Activated CD8-positive, alpha-beta memory T cell treated with anti-CD3 and anti-CD28 coated beads for 48 hours (primary cell): ENCODE measurements around the gene OPRM1.

Experiments used
- DNase-seq, 3 experiments: peaks; one replicate each; pipeline ENCODE4 v3.0.0-alpha.2; 2020; ENCODE audit warnings: low read depth in 2 of 3, low spot score in 2 of 3

Gene OPRM1

DNA sequence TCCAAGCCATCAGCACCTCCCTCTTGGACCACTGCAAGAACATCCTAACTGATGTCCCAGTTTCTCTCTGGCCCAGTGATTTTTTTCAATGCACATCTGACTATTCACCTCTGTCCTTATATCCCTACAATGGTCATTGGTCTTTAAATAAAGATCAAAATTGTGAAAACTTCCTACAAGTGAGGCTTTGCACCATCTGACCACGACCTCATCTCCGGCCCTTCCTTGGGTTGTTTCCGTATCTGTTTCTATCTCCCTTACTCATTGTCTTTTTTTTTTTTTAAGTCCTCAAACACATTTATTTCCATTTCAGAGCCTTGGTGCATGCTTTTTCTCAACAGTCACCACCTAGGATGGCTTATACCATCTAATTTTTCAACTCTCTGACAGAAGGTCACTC is 229.4 kb downstream of the OPRM1 start:
- DNase-seq, result no peak

DNA sequence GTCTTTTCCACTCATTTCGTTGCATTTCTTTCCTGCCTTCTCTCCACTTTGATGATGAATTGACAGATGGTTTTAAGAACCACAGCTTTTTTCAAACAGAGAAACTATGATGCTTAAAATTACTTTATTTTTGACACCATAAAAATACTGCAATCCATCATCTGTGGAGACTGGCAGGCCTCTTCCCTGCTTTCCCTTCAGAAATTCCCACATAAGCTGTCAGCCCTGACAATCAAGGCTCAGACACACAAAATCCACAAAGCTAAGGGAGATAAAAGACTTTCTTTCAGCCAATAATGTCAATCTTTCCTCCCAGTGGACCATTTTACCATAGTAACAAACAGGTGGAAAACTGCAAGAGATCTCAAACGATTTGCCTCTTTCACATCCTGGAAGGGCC is 235.1 kb downstream of the OPRM1 start:
- DNase-seq, result no peak

DNA sequence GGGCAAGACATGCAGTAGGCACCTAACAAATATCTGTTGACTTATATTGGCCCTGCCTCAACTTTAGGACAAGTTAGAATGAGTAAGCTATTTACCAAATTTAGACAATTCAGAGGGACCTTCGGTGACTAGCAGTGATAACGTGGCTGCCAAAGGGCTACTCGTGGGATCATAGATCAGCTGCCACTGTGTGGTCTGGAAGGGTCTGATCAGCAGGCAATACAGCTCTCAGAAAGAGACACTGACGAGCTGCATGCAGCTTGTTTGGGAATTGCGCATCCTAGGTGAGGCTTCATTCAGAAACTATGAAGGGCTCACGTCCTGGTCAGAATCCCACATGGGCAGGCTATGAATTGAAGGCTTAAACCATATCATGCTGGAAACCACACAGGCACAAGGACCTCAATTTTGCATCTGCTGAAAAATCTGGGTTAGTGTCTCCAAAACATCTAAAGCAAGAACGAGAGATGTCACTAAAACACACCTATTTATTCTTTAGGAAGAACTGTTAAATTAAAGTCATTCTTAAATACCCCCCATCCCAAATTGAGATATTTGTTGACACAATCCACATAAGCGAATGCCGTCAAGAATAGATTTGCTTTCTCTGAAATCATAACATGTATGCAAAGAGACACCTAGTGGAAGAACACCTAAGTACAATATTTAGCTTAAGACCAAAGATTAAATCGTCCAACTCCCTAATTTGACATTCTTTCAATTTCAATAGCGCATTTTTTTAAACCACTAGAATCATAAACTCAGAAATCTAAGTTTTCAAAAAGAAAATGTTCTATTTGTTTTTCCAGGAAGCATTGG is 238.0 kb downstream of the OPRM1 start:
- no peak for DNase-seq

DNA sequence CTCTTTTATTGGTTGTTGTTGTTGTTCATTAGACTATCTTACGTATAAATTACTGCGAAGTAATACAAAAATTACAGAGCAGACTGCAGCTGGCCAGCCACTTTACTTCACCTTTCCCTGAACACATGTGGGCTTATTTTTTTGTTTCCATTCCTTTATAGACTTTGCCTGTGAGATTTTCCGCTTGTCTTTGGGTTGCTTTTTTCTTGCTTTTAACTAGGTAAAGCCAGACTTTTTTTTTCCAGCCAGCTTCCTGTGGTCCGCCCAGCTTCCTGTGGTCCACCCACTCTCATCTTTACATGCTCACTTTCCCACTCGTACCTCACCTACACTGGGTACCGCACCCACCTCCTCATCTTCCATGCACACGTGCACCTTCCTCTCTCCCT is 238.6 kb downstream of the OPRM1 start:
- no peak for DNase-seq

DNA sequence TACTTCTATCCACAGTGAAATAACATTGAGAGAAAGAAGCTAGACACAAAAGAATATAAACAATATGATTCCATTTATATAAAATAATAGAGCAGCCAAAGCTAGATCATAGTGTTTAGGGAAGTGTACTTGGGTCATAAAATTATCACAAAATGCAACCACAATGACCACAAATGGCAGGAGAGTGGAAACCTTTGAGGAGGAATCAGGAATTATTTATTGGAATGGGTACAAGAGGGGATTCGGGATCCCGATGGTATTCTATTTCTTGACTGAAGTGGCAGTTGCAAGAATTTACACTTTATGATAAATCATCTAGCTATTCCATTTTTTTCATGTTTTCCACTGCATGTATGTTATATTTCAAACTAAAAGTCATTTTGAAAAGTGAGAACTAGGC is 241.5 kb downstream of the OPRM1 start:
- no peak for DNase-seq

DNA sequence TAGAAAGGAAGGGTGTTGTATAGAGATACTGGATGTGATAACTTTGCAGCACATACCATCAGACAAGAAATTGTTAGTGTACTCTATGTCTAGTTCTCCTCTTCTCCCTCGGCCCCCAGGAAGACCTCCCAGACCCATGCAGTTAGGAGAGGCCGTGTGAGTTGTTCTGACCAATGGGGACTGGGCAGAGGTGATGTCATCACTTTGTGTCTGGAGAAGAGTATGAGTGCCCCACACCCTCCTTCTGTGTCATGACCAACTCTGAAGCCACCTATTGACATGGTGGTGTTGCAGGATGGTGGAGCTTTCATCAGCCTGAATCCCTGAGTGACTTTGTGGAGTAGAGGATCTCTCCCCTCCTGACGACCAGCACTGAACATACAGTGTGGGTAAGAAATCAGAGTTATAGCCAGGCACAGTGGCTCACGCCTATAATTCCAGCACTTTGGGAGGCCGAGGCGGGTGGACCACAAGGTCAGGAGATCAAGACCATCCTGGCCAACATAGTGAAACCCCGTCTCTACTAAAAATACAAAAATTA is 245.3 kb downstream of the OPRM1 start:
- no peak for DNase-seq

DNA sequence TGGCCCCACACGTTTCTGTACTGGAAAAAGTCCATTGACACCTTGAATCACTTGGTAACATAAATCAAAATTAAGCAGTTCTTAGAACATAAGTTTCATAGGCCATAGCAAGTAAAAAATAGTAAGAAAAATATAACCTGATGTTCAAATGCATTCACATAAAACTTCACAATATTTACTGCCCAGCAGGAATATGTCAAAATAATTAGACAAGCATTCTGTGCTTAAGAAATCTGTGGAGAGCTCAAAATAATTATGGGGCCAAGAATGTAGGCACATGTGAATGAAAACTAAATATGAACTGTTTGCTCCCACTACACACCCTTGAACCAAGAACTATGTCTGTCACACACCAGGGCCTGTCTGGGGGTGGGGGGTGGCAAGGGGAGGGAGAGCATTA is 246.8 kb downstream of the OPRM1 start:
- DNase-seq, result no peak

DNA sequence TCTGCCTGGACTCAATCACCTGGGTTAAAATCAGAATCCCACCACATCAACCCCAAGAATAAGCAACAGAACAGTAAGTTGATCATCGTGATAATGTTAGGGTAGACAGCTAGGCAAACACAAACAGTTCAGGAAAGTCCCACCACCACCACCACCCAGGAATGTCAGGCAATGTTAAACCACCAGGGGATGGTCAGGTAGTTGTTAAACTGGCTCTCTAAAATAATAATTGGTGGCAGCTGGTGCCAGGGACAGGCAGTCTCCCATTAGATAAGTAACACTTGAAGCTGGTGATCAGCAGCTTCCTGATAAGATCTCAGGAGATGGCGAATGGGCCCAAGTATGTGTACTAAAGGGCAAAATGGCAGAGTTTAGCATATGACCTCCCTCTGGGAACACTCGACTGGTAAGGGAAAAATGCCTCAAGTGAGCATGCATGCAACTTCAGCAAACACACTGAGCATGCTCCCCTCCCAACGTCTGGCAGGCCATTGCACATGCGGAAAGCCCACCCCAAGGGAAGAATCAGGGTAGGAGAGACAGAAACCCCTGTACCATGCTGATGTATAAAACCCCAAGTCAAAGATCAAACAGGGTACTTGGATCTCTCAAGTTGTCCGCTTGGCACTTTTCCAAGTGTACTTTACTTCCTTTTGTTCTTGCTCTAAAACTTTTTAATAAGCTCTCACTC is 250.9 kb downstream of the OPRM1 start:
- no peak for DNase-seq

DNA sequence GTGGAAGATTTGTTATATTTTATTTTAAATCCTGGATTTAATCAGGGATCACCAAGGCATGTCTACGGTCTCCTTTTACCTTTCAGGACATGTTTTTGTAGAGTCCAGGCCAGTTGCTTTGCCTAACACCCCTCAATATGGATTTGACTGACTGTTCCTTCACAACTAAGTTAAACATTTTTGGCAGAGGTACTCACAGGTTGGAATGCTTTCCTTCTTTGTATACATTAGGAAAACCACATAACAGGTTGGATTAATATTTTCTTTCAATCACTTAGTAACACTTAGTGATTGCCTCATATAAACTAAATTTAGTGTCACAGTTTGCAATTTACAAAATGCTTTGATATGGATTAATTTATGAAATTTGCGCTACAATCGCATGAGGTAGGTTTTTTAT is 253.0 kb downstream of the OPRM1 start:
- no peak for DNase-seq

DNA sequence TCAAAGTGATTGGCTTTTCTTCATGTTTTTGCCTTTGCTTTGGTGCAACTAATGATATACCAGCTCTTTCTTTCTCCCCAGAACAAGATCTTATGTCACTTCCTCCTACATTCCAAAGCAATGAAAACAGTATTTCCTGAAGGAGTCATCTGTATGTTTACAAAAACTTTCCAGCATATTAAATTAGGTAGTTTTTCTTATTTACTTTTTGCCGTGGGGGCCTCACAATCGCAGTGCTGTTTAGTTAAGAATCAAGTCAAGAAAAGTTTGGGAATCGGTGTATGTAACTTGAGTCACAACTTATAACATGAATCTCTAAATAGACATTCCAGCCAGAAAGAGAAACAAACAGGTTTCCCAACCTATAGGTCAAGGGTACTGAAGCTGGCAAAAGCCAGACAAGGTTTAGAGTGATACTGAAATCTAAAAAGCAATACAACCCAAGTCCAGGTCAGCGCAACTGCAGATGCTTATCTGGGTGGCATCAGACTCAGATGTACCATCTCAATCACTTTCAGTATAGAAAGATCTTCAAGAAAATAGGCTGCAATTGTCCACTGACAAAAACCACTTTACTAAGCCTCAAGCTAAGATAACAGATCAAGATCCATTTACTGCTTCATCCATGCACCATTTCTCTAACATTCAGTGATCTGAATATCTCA is 253.9 kb downstream of the OPRM1 start:
- no peak for DNase-seq

DNA sequence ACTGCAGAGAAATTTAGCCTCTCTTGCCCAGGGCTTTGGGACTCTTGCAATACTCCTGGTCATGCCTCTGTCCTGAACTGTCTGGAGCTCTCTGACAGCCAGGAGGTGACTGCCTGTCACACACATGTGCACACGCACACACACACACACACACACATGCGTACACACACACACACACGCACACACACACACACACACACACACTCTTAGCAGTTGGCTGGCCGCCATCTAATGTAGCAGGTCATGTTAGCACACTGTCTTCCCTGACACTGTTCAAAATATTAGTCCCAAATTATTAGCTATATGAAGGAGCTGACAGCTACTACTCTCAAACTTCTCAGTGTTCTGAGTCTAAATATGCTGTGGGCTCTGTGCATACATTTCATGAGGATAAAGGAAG is 256.7 kb downstream of the OPRM1 start:
- no peak for DNase-seq
